Measurements from ENCODE around the gene RHEB. TPM values are rescaled to one million over a fixed set of nuclear protein-coding genes. Genes with fewer than 3 reads are reported as not detected.

Gene RHEB
- total RNA-seq, 1 donor from 2014 or later, result 88.5 TPM

GRCh38 chr7:151550656-151551286 lies 31.1 kb upstream of the RHEB start:
- Mint-ChIP-seq H3K36me3 (no peaks in the 10 kb centered on the region), H3K4me3 (no peak overlapping the region), H3K9me3 (no peaks in the 10 kb centered on the region), H3K27me3 (ENCODE audit: low read depth) (peaks cover 13% of the 10 kb centered on the region), H3K4me1 (peaks cover 16% of the 10 kb centered on the region), H3K27ac (peak overlapping the region; percentile 19)
- no peak for DNase-seq (ENCODE audit: low spot score in 2 of 2, unreplicated experiment in 2 of 2)
- no peak for TF ChIP-seq CTCF (IDR thresholded peaks at IDR 0.05; ENCODE audit: unreplicated experiment)

GRCh38 chr7:151549644-151550043 lies 29.9 kb upstream of the RHEB start:
- Mint-ChIP-seq H3K4me3 (no peak overlapping the region), H3K9me3 (no peaks in the 10 kb centered on the region), H3K36me3 (no peaks in the 10 kb centered on the region), H3K27me3 (ENCODE audit: low read depth) (peaks cover 13% of the 10 kb centered on the region), H3K27ac (no peak overlapping the region), H3K4me1 (peaks cover 16% of the 10 kb centered on the region)
- no peak for TF ChIP-seq CTCF (IDR thresholded peaks at IDR 0.05; ENCODE audit: unreplicated experiment)
- DNase-seq (ENCODE audit: low spot score in 2 of 2, unreplicated experiment in 2 of 2), result no peak

- no peaks in the 10 kb centered on the region for H3K36me3 Mint-ChIP-seq
- H3K27me3 Mint-ChIP-seq (ENCODE audit: low read depth), result peaks cover 13% of the 10 kb centered on the region
- H3K27ac Mint-ChIP-seq, result no peak overlapping the region
- no peaks in the 10 kb centered on the region for H3K9me3 Mint-ChIP-seq
- TF ChIP-seq CTCF (IDR thresholded peaks at IDR 0.05; ENCODE audit: unreplicated experiment), result no peak
- H3K4me1 Mint-ChIP-seq, result peaks cover 16% of the 10 kb centered on the region
- H3K4me3 Mint-ChIP-seq, result no peak overlapping the region
- DNase-seq (ENCODE audit: low spot score in 2 of 2, unreplicated experiment in 2 of 2), result no peak
These were observed 29.4 kb upstream of the RHEB start for GRCh38 chr7:151549083-151549482.

- Mint-ChIP-seq H3K4me3 (no peak overlapping the region), H3K9me3 (no peaks in the 10 kb centered on the region), H3K36me3 (no peaks in the 10 kb centered on the region), H3K4me1 (peaks cover 11% of the 10 kb centered on the region), H3K27ac (no peak overlapping the region), H3K27me3 (ENCODE audit: low read depth) (peaks cover 8% of the 10 kb centered on the region)
- no peak for TF ChIP-seq CTCF (IDR thresholded peaks at IDR 0.05; ENCODE audit: unreplicated experiment)
- DNase-seq (ENCODE audit: low spot score in 2 of 2, unreplicated experiment in 2 of 2), result no peak
These were observed 24.5 kb upstream of the RHEB start for GRCh38 chr7:151544183-151544582.

- Mint-ChIP-seq H3K4me3 (no peak overlapping the region), H3K4me1 (peaks cover 27% of the 10 kb centered on the region), H3K27ac (no peak overlapping the region), H3K36me3 (no peaks in the 10 kb centered on the region), H3K27me3 (ENCODE audit: low read depth) (peaks cover 8% of the 10 kb centered on the region), H3K9me3 (no peaks in the 10 kb centered on the region)
- TF ChIP-seq CTCF (IDR thresholded peaks at IDR 0.05; ENCODE audit: unreplicated experiment), result no peak
- no peak for DNase-seq (ENCODE audit: low spot score in 2 of 2, unreplicated experiment in 2 of 2)
These were observed 23.0 kb upstream of the RHEB start for GRCh38 chr7:151542606-151543130.

Data from mesothelial cell of epicardium (in vitro differentiated cells).